ENCODE results near the gene IL22RA2. TPM values are rescaled to one million over a fixed set of nuclear protein-coding genes. Genes with fewer than 3 reads are reported as not detected.

IL22RA2 gene
- total RNA-seq, 6 experiments from 2014 or later: not detected

GRCh38 chr6:137203256-137203655 is 29.8 kb upstream of the IL22RA2 start:
- Mint-ChIP-seq H3K4me1 (ENCODE audit: low read depth) (peaks cover 16% of the 10 kb centered on the region), H3K27ac (no peak overlapping the region), H3K27me3 (ENCODE audit: insufficient read depth) (no peaks in the 10 kb centered on the region), H3K4me3 (no peak overlapping the region), H3K36me3 (ENCODE audit: low read depth) (peaks cover 35% of the 10 kb centered on the region), H3K9me3 (peaks cover 4% of the 10 kb centered on the region)
- TF ChIP-seq, protein P1, sequence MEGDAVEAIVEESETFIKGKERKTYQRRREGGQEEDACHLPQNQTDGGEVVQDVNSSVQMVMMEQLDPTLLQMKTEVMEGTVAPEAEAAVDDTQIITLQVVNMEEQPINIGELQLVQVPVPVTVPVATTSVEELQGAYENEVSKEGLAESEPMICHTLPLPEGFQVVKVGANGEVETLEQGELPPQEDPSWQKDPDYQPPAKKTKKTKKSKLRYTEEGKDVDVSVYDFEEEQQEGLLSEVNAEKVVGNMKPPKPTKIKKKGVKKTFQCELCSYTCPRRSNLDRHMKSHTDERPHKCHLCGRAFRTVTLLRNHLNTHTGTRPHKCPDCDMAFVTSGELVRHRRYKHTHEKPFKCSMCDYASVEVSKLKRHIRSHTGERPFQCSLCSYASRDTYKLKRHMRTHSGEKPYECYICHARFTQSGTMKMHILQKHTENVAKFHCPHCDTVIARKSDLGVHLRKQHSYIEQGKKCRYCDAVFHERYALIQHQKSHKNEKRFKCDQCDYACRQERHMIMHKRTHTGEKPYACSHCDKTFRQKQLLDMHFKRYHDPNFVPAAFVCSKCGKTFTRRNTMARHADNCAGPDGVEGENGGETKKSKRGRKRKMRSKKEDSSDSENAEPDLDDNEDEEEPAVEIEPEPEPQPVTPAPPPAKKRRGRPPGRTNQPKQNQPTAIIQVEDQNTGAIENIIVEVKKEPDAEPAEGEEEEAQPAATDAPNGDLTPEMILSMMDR (IDR thresholded peaks at IDR 0.05): no peak
- no peak for DNase-seq

DNA sequence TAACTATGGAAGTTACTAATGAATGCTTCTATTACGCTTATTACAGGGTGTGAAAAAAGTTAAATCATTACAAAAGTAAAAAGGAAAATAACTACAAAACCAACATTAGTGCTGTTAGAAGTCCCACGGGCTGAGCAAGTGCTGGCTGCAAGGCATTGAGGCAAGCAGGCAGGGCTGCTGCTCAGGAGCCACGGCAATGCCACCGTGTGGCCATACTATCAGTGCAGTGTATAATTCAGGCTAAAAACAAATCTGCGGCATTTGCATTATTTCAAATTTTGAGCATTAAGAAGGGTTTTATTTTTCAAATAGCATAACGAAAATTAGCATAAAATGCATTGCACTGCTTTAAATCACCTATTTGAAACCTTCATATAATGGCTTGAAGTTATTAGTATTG is 28.6 kb upstream of the IL22RA2 start:
- Mint-ChIP-seq H3K36me3 (ENCODE audit: low read depth) (peaks cover 32% of the 10 kb centered on the region), H3K27me3 (ENCODE audit: insufficient read depth) (no peaks in the 10 kb centered on the region), H3K4me3 (no peak overlapping the region), H3K27ac (no peak overlapping the region), H3K4me1 (ENCODE audit: low read depth) (peaks cover 16% of the 10 kb centered on the region), H3K9me3 (no peaks in the 10 kb centered on the region)
- TF ChIP-seq, protein P1 (IDR thresholded peaks at IDR 0.05): peak; percentile 28; the same call in 1 of the 2 replicates
- no peak for DNase-seq

DNA sequence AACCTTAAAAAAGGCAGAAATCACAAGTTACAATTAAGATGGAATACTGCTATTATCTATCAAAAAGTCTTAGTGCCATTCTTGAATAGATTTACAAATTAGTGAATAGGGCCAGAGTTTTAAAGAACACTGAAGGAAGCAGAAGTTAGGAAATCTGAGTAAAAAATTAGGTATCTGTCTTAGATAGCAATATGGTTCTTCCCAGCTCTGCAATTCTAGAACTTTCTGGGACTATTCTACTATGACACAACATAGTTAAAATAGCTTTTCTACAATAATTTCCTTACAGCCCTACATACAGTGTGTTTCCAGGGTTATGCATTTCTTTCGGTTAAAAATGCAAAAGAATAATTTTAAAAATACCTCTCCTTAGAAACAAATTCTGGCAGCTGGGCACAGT is 27.6 kb upstream of the IL22RA2 start:
- no peaks in the 10 kb centered on the region for H3K9me3 Mint-ChIP-seq
- no peak for DNase-seq
- H3K36me3 Mint-ChIP-seq (ENCODE audit: low read depth): peaks cover 32% of the 10 kb centered on the region

DNA sequence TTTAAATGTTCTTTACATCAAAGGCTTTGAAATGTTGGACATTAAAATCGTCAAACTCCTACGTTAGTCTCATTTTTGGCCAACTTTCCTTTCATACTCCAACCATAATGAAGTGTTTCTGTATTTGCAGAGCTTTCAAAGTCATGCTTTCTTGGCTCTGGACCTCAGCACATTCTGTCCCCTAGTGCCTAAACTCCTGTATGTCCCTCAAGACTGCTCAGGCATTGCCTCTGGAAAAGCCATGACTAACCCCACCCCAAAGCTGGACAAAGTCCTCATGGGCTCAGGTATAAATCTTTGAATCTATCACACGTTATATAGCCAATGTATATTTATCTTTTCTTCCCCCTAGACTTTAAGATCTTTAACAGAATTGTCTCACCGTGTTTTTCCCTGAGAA is 26.8 kb upstream of the IL22RA2 start:
- peaks cover 16% of the 10 kb centered on the region for H3K4me1 Mint-ChIP-seq (ENCODE audit: low read depth)
- no peaks in the 10 kb centered on the region for H3K9me3 Mint-ChIP-seq
- TF ChIP-seq, protein P1 (IDR thresholded peaks at IDR 0.05): no peak
- H3K27ac Mint-ChIP-seq: no peak overlapping the region
- H3K36me3 Mint-ChIP-seq (ENCODE audit: low read depth): peaks cover 29% of the 10 kb centered on the region
- no peak overlapping the region for H3K4me3 Mint-ChIP-seq
- H3K27me3 Mint-ChIP-seq (ENCODE audit: insufficient read depth): no peaks in the 10 kb centered on the region
- no peak for DNase-seq

More for the DNA sequence above, 27.6 kb upstream of the IL22RA2 start:
- Mint-ChIP-seq H3K27me3 (ENCODE audit: insufficient read depth) (no peaks in the 10 kb centered on the region), H3K4me3 (no peak overlapping the region), H3K27ac (no peak overlapping the region), H3K4me1 (ENCODE audit: low read depth) (peaks cover 16% of the 10 kb centered on the region)
- TF ChIP-seq, protein P1 (IDR thresholded peaks at IDR 0.05): no peak

DNA sequence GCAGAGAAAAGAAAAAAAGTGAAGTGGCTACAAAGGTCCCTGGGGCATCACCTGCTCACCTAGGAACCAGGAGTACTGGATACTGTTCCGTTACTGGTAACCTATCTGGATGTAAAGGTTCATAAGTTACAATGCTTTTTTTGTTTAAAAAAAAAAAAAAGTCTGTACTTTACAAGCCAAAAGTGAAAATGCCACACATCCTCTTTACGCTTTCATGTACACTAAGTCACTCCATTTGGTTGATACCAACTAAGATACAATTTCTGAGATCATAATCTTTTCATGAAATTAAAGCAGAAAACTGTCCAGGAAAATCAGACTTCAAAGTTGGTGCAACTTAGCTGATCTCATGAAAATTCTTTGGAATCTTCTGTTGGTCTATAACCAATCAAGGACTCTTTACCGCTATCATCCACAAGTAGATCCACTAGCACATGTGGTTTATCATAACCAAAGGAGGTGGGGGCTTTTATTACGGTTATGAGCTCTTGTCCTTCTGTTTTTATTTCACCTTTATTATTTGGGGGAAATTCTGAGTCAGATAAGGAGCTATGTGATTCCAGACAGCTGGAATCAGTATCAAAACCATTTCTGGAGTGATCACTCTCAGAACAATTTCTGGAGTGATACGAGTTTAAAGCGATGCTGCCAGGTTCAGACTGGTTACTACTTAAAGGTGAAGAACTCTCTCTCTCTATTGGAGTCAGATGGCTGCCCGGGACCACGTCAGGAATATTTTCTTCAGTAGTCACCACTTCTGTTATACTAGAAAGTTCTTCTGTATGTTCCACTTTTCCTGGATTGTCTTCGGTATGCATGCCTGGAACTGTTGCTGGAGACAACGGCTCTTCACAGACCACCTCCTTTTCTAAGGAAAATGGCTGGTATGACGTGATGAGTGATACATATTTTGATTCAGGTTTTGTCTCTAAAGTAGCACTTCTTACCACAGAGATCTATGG is 24.5 kb upstream of the IL22RA2 start:
- DNase-seq: no peak
- Mint-ChIP-seq H3K27ac (no peak overlapping the region), H3K36me3 (ENCODE audit: low read depth) (peaks cover 19% of the 10 kb centered on the region)

More for the DNA sequence above, 24.5 kb upstream of the IL22RA2 start:
- no peaks in the 10 kb centered on the region for H3K27me3 Mint-ChIP-seq (ENCODE audit: insufficient read depth)
- TF ChIP-seq, protein P1 (IDR thresholded peaks at IDR 0.05): no peak
- no peaks in the 10 kb centered on the region for H3K4me1 Mint-ChIP-seq (ENCODE audit: low read depth)
- no peak overlapping the region for H3K4me3 Mint-ChIP-seq
- H3K9me3 Mint-ChIP-seq: no peaks in the 10 kb centered on the region
